Trophoblast cell (in vitro differentiated cells and primary cell): ENCODE measurements around the gene FBXO42.
A peak's percentile ranks its signal among the peaks of the same experiment; 100 is the strongest.

ENCODE experiments used
- DNase-seq, 2 donors: peaks; one replicate each; pipeline ENCODE4 v3.0.0-alpha.2; 2016
- H2AFZ ChIP-seq: 2 replicates; pipeline ENCODE4 v1.6.1; 2013; ENCODE audit warnings: low read length, moderate library complexity, mild to moderate bottlenecking; ENCODE audit not compliant: insufficient read depth, poor library complexity
- H2AK5ac ChIP-seq: 2 replicates; pipeline ENCODE4 v1.6.1; 2013; ENCODE audit warnings: mild to moderate bottlenecking, low read length
- H2BK120ac ChIP-seq: 2 replicates; pipeline ENCODE4 v1.6.1; 2013; ENCODE audit warnings: low read length, mild to moderate bottlenecking, moderate library complexity; ENCODE audit not compliant: insufficient read depth, poor library complexity
- H2BK12ac ChIP-seq: 2 replicates; pipeline ENCODE4 v1.6.1; 2013; ENCODE audit warnings: mild to moderate bottlenecking, low read length, moderate library complexity
- H2BK5ac ChIP-seq: 2 replicates; pipeline ENCODE4 v1.6.1; 2013; ENCODE audit warnings: low read length, low read depth, moderate library complexity, mild to moderate bottlenecking; ENCODE audit not compliant: poor library complexity
- H3K14ac ChIP-seq: 2 replicates; pipeline ENCODE4 v1.6.1; 2013; ENCODE audit warnings: mild to moderate bottlenecking, low read length
- H3K18ac ChIP-seq: 2 replicates; pipeline ENCODE4 v1.6.1; 2013; ENCODE audit warnings: mild to moderate bottlenecking, low read length
- H3K23ac ChIP-seq: 2 replicates; pipeline ENCODE4 v1.6.1; 2013; ENCODE audit warnings: low read length
- H3K27ac ChIP-seq: 2 replicates; pipeline ENCODE4 v1.5.1; 2013; ENCODE audit warnings: low read depth, mild to moderate bottlenecking, inconsistent platforms, low read length, moderate library complexity
- H3K27me3 ChIP-seq: 2 replicates; pipeline ENCODE4 v1.6.1; 2013; ENCODE audit warnings: inconsistent platforms, mild to moderate bottlenecking, low read length, moderate library complexity; ENCODE audit not compliant: insufficient read depth
- H3K36me3 ChIP-seq, 2 experiments: 1 replicate in 1 of 2; 2 replicates in 1 of 2; pipeline ENCODE4 v1.6.1; 2013; ENCODE audit warnings: low read length in 2 of 2, mild to moderate bottlenecking in 2 of 2, moderate library complexity in 1 of 2; ENCODE audit not compliant: insufficient read depth in 2 of 2, control insufficient read depth in 1 of 2
- H3K4ac ChIP-seq: 2 replicates; pipeline ENCODE4 v1.6.1; 2013; ENCODE audit warnings: low read depth, mild to moderate bottlenecking, low read length, moderate library complexity
- H3K4me1 ChIP-seq, 2 experiments: 1 replicate in 1 of 2; 2 replicates in 1 of 2; pipeline ENCODE4 v1.6.1; 2013; ENCODE audit warnings: low read length in 2 of 2, mild to moderate bottlenecking in 2 of 2, moderate library complexity in 1 of 2; ENCODE audit not compliant: insufficient read depth in 2 of 2, control insufficient read depth in 1 of 2
- H3K4me2 ChIP-seq: 2 replicates; pipeline ENCODE4 v1.6.1; 2013; ENCODE audit warnings: inconsistent platforms, mild to moderate bottlenecking, low read length, moderate library complexity
- H3K4me3 ChIP-seq: 2 replicates; pipeline ENCODE4 v1.5.1; 2013; ENCODE audit warnings: mild to moderate bottlenecking, low read depth, low read length, inconsistent platforms
- H3K79me1 ChIP-seq: one replicate; pipeline ENCODE4 v1.6.1; 2013; ENCODE audit warnings: low read length
- H3K79me2 ChIP-seq: 2 replicates; pipeline ENCODE4 v1.6.1; 2013; ENCODE audit warnings: low read length, mild to moderate bottlenecking; ENCODE audit not compliant: control insufficient read depth, insufficient read depth, poor library complexity
- H3K9ac ChIP-seq: 2 replicates; pipeline ENCODE4 v1.6.1; 2013; ENCODE audit warnings: mild to moderate bottlenecking, low read length
- H3K9me3 ChIP-seq: 2 replicates; pipeline ENCODE4 v1.6.1; 2013; ENCODE audit warnings: low read depth, mild to moderate bottlenecking, control low read depth, inconsistent platforms, low read length; ENCODE audit not compliant: insufficient read depth
- H4K12ac ChIP-seq: 2 replicates; pipeline ENCODE4 v1.6.1; 2013; ENCODE audit warnings: low read depth, mild to moderate bottlenecking, low read length, moderate library complexity
- H4K8ac ChIP-seq: 2 replicates; pipeline ENCODE4 v1.6.1; 2013; ENCODE audit warnings: low read depth, mild to moderate bottlenecking, low read length, moderate library complexity
- H4K91ac ChIP-seq: one replicate; pipeline ENCODE4 v1.6.1; 2013; ENCODE audit warnings: low read depth, mild to moderate bottlenecking, low read length, moderate library complexity
- WGBS: extraction: QIAGEN DNeasy Blood & Tissue Kit; methylation state at CpG from one replicate; pipeline ENCODE4 v1.1.7; 2013; ENCODE audit warnings: missing lambda C conversion rate; ENCODE audit not compliant: insufficient read length, insufficient coverage; ENCODE audit errors: extremely low coverage; 5-methylcytosine and 5-hydroxymethylcytosine counted together

Gene FBXO42

GRCh38 chr1:16356867-16357266, 4.6 kb upstream of the FBXO42 start:
- Histone ChIP-seq H3K79me1 (peaks cover 10% of the 10 kb centered on the region), H3K4me1 (peaks cover 5 to 10% of the 10 kb centered on the region in 2 experiments), H2BK120ac (no peak overlapping the region), H2BK5ac (no peak overlapping the region), H3K14ac (no peak overlapping the region), H3K4ac (no peak overlapping the region), H3K27ac (no peak overlapping the region), H3K27me3 (no peaks in the 10 kb centered on the region), H4K91ac (no peak overlapping the region), H2AFZ (no peak overlapping the region), H3K9me3 (no peaks in the 10 kb centered on the region), H2BK12ac (no peak overlapping the region), H3K79me2 (peaks cover 9% of the 10 kb centered on the region), H2AK5ac (no peak overlapping the region), H3K4me2 (no peak overlapping the region), H3K18ac (no peak overlapping the region), H4K8ac (no peak overlapping the region), H3K9ac (no peak overlapping the region), H3K23ac (no peak overlapping the region), H4K12ac (no peak overlapping the region), H3K4me3 (no peak overlapping the region), H3K36me3 (no peaks in the 10 kb centered on the region)
- WGBS: no CpG with 5 or more reads among the region's 3 CpGs
- DNase-seq: no peak

GRCh38 chr1:16354619-16355018, 2.3 kb upstream of the FBXO42 start:
- Histone ChIP-seq H4K12ac (no peak overlapping the region), H4K8ac (no peak overlapping the region), H4K91ac (no peak overlapping the region), H2BK120ac (no peak overlapping the region), H2BK5ac (no peak overlapping the region), H3K79me1 (peaks cover 11% of the 10 kb centered on the region), H2BK12ac (no peak overlapping the region), H2AK5ac (no peak overlapping the region), H3K18ac (no peak overlapping the region), H3K79me2 (peaks cover 11% of the 10 kb centered on the region), H3K4me1 (peaks cover 5 to 12% of the 10 kb centered on the region in 2 experiments), H3K23ac (no peak overlapping the region), H2AFZ (no peak overlapping the region), H3K36me3 (no peaks in the 10 kb centered on the region), H3K27me3 (no peaks in the 10 kb centered on the region), H3K4me3 (no peak overlapping the region), H3K14ac (no peak overlapping the region), H3K9ac (no peak overlapping the region), H3K9me3 (no peaks in the 10 kb centered on the region), H3K27ac (no peak overlapping the region), H3K4me2 (no peak overlapping the region), H3K4ac (no peak overlapping the region)
- WGBS: no CpG with 5 or more reads among the region's 2 CpGs
- DNase-seq: no peak

- peak overlapping the region; percentile 19 for H2BK12ac ChIP-seq
Measured at GRCh38 chr1:16352842-16353535, 709 bp upstream of the FBXO42 start.

DNA sequence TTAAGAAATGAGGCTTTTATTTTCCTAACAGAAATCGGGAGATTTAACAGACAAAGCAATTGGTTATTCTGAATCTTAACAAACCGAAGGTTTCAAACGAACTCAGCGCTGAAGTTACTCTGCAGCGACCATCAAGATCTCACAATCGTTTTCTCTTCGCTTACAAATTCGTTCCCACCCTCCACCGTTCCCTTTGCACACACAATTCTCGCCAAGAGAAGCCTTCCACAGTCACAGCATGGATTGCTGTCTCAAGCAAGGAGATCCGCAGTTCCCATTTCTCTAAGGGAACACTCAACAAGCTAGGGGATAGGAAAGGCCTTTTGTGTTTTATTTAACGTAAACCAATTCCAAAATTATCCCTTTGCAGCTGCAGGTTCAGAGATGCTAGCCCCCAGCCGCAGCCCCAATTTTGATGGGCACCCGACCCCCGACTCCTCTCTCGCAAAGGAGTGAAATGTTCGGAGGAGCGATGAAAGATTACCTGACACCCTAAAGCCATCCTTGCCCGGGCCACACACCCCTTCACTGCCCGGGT, 755 bp downstream of the FBXO42 start:
- peak overlapping the region; percentile 85 for H4K91ac ChIP-seq
- peak overlapping the region; percentile 74 for H3K27ac ChIP-seq
- H3K4me1 ChIP-seq: peaks cover 5 to 13% of the 10 kb centered on the region in 2 experiments
- peak overlapping the region; percentile 83 for H2AK5ac ChIP-seq
- H3K9ac ChIP-seq: peak overlapping the region; percentile 96
- no peaks in the 10 kb centered on the region for H3K36me3 ChIP-seq
- peak overlapping the region; percentile 92 for H4K12ac ChIP-seq
- H3K18ac ChIP-seq: peak overlapping the region; percentile 94
- H2BK12ac ChIP-seq: peak overlapping the region; percentile 75
- H3K4me2 ChIP-seq: peak overlapping the region; percentile 96
- peak overlapping the region; percentile 93 for H3K4me3 ChIP-seq
- H4K8ac ChIP-seq: peak overlapping the region; percentile 98
- peak in 1 of 2 donors; percentile 26 for DNase-seq
- H3K4ac ChIP-seq: peak overlapping the region; percentile 73
- H2BK120ac ChIP-seq: peak overlapping the region; percentile 81
- H3K14ac ChIP-seq: peak overlapping the region; percentile 95
- peak overlapping the region; percentile 65 for H2BK5ac ChIP-seq
- no peaks in the 10 kb centered on the region for H3K9me3 ChIP-seq
- H3K79me2 ChIP-seq: peaks cover 11% of the 10 kb centered on the region
- H3K27me3 ChIP-seq: no peaks in the 10 kb centered on the region
- peaks cover 11% of the 10 kb centered on the region for H3K79me1 ChIP-seq
- no CpG with 5 or more reads among the region's 20 CpGs for WGBS
- H2AFZ ChIP-seq: peak overlapping the region; percentile 92
- no peak overlapping the region for H3K23ac ChIP-seq

More at GRCh38 chr1:16352842-16353535, 709 bp upstream of the FBXO42 start:
- no peaks in the 10 kb centered on the region for H3K36me3 ChIP-seq
- peaks cover 11% of the 10 kb centered on the region for H3K79me2 ChIP-seq
- no CpG with 5 or more reads among the region's 11 CpGs for WGBS
- H3K14ac ChIP-seq: peak overlapping the region; percentile 73
- peak overlapping the region; percentile 83 for H3K27ac ChIP-seq
- peak overlapping the region; percentile 97 for H4K8ac ChIP-seq
- peak overlapping the region; percentile 38 for H3K4me3 ChIP-seq
- H3K18ac ChIP-seq: peak overlapping the region; percentile 88
- H3K4ac ChIP-seq: peak overlapping the region; percentile 18
- peak in 1 of 2 donors; percentile 38 for DNase-seq
- peak overlapping the region; percentile 24 for H2AK5ac ChIP-seq
- H3K9me3 ChIP-seq: no peaks in the 10 kb centered on the region
- H3K9ac ChIP-seq: peak overlapping the region; percentile 2
- H2AFZ ChIP-seq: peak overlapping the region; percentile 58
- no peak overlapping the region for H3K23ac ChIP-seq
- peak overlapping the region; percentile 58 for H2BK5ac ChIP-seq
- H2BK120ac ChIP-seq: peak overlapping the region; percentile 23
- peaks cover 11% of the 10 kb centered on the region for H3K79me1 ChIP-seq
- H3K4me2 ChIP-seq: peak overlapping the region; percentile 96
- H3K4me1 ChIP-seq: peaks cover 5 to 13% of the 10 kb centered on the region in 2 experiments
- H4K91ac ChIP-seq: peak overlapping the region; percentile 88
- peak overlapping the region; percentile 71 for H4K12ac ChIP-seq
- no peaks in the 10 kb centered on the region for H3K27me3 ChIP-seq
